GM18909 (cell line): ENCODE measurements around the gene ENOX1.

Experiments
- ATAC-seq: cut with Tn5 transposase; IDR thresholded peaks from one replicate; pipeline ENCODE4 v1.9.1; 2021; ENCODE audit warnings: mild to moderate bottlenecking; ENCODE audit not compliant: unreplicated experiment, poor library complexity

The ENOX1 gene

GRCh38 chr13:43411741-43412140 lies 375.0 kb downstream of the ENOX1 start:
- no peak for ATAC-seq

- no peak for ATAC-seq
Observed at GRCh38 chr13:43411211-43411610, 375.6 kb downstream of the ENOX1 start.

- no peak for ATAC-seq
Observed at GRCh38 chr13:43408274-43408673, 378.5 kb downstream of the ENOX1 start.

DNA sequence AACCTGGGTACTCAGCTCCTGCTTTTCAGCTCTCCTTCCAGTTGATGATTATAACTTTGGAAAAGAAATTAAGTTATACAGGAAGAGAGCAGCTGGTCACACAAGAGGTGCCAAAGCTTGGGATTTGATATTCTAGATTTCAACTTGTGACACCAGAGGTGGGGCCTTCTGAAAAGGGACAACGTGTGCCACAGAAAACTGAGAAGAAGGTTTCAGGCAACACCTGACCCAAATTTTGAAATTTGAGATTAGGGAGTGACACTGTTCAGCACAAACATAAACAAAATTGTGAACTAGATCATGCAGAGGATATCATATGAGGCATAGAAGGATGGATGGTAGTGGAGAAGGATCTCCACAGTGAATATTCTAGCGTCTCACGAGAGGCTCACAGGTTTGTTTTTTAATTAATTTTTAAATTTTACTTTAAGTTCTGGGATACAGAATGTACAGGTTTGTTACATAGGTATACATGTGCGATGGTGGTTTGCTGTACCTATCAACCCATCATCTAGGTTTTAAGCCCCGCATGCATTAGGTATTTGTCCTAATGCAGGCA lies 379.7 kb downstream of the ENOX1 start:
- ATAC-seq: no peak

GRCh38 chr13:43405457-43405856 lies 381.3 kb downstream of the ENOX1 start:
- ATAC-seq: no peak

- no peak for ATAC-seq
Observed at GRCh38 chr13:43402380-43402779, 384.4 kb downstream of the ENOX1 start.

DNA sequence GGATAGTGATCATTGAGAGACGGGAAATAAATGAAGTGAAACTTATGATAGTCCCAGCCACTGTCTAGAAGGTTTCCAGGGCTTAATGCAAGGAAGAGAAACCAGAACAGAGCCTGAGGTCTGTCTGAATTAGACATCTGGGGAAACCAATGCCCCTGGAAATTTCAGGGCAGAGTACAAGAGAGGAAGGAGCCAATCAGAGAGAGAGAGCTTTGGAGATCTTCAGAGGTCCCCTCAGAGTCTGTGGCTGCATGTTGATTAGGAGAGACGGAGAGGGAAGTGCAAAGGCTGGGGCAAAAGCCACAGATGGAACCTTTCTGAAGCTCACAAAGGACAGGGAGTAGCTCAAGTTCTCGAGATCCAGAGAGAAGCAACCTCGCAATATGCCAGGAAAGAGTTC lies 385.4 kb downstream of the ENOX1 start:
- ATAC-seq: no peak

DNA sequence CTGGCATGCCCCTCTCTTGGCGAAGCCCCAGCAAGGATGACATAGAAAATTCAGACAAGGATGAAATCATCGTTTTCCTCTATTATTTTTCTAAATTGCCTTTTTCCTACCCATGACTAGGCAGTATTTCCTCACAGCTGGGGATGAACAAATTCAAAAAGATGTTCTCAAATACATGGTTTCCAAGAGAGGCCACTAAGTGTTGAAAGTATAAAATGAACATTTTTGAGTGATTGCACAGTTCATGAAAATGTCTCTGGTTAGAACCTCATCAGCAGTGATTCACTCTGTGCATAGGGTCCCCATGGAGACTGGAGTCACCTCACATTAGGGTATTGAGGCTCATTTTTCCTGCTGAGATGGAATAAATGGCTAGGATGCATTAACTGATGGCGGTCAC lies 389.7 kb downstream of the ENOX1 start:
- no peak for ATAC-seq

DNA sequence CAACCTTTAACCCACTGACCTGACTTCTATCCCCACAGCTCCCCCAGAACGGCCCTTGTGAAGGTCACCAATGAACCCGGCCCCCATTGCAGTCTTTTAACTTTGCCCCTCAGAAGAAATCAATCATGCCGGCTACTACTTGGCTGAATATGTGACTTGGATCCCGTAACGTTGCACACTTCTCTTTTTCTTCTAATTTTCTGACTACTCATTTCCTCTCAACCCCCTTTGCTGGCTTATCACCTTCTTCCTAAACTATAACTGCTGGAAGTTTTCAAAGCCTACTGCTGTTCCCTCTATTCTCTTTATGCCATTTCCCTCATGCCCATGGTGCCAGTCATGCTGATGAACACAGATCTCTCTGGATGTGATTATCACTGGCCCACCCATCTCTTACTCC lies 395.7 kb downstream of the ENOX1 start:
- ATAC-seq: peak; percentile 30

DNA sequence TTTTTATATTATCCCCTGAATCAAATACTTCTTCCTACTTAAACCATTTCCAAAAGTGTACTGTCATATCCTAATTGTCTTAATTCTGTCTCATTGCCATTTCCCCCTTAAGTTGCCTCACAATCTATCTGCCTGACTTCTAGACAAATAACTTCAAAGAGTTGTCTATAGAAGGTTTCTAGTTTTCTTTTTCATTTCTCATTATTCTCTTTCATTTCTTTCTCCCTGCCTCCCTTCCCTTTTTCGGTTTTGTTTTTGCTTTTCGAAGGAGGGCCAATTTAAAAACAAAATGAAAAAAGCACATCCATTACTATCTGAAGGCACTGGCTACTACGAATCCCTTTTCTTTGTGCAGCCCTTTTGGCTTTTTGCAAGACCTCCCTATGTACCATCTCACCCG lies 396.2 kb downstream of the ENOX1 start:
- ATAC-seq: peak; percentile 44

GRCh38 chr13:43389983-43390382 lies 396.8 kb downstream of the ENOX1 start:
- no peak for ATAC-seq

DNA sequence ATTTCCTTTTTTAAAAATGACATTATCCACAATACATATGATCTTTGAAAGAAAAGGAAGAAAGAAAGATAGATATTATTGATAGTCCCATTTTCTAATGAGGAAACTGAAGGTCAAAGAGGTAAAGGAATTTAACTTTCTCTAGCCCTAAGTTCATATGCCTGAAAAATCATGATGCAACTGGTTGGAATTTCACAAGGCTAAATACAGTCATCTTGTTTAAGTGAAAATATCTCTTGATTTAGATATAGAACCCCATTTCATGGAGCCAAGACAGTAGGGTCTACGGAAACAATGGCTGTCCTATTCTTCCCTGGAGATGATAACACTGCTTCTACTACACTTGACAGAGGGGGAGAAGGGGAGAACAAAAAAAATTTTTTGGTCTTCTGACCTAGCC lies 397.2 kb downstream of the ENOX1 start:
- ATAC-seq: no peak

DNA sequence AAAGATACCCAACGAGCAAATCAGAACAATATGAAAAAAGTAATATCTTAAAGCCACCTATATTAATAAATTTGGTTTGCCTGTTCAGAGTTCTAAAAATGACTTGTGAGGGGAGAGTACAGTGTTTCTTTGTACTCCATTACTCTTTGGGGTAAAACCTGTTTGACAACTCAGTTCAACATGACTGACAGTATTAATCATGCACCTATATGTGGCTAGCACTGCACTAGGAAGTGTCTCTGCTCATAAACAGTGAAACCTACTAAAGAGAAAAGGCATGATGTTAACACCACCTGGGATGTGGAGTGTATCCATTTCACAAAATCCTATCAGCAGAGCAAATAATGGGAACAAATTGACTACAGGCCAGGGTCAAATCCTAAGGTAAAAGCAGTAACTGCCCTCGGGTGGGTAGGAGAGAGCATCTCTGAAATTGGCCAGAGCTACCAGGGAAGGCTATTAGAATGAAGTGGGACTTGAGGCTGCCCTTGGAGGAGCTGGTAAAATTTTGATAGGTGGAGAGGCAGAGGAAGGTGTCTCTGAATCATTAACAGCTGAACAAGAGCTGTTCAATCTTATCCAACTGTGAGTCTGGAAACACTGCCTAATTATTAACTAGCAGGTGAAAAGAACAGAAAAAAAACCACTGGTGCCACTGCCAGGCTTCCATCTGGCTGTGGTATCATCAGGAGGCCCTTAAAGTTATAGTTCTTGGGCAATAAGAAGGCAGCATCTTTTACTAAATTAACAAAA lies 398.3 kb downstream of the ENOX1 start:
- peak; percentile 72 for ATAC-seq

DNA sequence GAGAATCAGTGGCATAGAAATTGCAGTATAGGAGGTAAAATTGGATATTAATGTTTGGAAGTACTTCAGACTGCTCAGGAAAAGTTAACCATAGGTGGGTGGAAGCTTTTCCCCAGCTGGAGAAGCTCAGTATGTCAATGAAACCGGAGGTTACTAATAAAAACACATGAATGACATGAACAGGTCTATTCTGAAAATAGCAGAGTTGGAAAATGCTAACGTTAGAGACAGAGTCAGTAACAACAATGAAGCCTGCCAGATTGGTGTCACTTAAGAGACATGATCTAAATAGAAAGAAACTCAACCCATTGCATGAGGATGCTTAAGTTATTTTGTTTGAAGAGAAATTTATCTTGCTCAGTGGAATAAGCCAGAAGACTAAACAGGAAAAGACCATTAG lies 398.9 kb downstream of the ENOX1 start:
- ATAC-seq: no peak

- ATAC-seq: no peak
Observed at GRCh38 chr13:43383498-43384165, 403.1 kb downstream of the ENOX1 start.

DNA sequence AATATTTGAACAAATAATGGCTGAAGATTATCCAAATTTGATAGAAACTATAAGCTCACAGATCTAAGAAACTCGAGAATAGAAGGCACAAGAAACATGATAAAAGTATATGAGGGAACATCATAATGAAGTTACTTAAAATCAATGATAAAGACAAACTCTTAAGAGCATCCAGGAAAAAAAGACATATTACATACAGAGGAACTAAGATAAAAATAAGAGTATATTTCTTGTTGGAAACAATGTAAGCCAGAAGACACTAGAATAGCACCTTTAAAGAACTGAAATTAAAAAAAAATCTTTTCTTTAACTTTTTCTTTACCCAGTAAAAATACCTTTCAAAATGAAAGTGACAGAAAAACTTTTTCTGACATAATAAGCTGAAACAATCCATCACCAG lies 407.0 kb downstream of the ENOX1 start:
- ATAC-seq: no peak

DNA sequence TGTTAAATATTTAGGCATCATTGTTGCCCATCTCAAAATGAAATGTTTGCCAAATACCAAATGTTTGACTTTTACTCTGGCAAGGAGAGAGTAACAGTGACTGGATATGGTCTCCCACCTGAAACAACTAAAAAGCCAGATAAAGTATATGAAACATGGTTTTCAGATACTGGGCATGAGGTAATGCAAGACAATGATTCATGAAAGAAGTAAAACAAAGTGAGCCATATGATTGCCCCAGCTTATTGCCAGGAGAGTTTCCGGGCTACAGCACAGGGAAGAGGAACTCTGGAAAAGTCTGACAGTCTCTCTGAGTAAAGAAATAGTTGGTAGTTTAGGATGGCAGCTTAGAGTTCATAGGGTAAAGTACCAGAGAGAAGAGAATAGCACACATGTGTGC lies 408.8 kb downstream of the ENOX1 start:
- no peak for ATAC-seq

GRCh38 chr13:43377149-43377548 lies 409.6 kb downstream of the ENOX1 start:
- no peak for ATAC-seq

DNA sequence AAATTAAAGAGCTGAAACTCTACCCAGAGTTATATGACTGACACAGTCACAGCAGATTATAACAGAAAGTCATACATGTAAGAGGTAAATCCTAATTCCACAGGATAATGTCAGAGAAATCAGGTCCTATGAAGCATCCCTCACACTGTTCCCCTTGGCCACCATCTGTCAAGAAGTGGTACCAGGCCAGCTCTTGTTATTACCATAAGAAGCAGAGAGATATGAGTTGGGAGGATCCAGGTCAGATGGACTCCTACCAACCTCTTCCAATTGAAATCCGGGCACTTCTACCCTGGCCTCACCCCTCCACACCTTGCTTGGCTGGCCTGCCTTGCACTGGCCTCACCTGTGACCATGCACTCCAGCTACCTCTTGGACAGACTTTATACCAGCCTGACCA lies 410.2 kb downstream of the ENOX1 start:
- no peak for ATAC-seq

DNA sequence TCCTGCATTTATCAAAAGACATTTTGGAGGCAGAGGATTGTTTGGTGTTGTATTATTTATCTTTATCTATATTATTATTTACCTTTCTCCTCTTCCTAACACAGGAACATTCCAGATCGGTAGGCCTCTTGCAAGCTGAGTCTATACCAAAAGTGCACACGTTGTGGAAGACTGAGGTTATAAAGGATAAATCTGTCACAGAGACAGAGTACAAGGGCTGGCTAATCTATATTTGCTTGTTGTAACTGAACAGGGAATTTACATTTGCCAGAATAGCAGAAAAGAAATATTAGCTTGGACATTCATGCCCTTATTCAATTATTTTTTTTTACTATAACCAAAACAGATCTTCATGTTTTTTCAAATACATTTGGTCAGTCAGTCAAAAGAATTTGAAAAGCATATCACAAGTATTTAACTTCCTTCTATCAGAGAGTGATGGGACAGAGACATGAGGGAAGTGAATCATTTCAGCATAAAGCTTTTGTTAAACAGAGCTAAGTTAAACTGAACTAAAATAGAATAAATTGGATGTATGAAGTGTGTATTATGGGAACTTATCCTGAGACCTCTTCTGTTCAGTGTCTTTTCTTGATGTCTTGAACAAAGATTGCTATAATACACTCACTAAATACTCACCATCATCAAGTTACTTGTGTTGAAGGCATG lies 410.8 kb downstream of the ENOX1 start:
- no peak for ATAC-seq

DNA sequence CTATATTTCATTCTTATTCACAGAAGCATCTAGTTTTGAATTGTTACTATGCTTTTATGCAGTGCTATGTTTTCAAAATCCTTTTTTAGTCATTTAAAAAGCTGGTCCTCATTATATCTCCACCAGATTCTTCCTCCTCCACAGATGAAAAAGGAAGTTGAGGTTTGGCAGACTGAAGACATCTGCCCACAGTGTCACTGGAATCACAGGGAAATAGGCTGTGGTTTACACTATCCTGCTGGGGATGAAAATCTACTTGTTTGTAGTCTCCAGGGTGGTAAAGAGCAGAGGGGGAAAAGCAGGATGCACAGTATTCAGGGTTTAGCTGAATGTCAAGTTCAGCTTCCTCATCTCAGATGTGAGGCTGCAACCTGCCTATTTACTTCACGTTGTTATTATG lies 412.2 kb downstream of the ENOX1 start:
- no peak for ATAC-seq
